ENCODE measurements around the gene C1QTNF3. TPM values are rescaled to one million over a fixed set of nuclear protein-coding genes. Genes with fewer than 3 reads are reported as not detected.

The C1QTNF3 gene
- polyA plus RNA-seq, 1 experiment = 1.2 TPM

DNA sequence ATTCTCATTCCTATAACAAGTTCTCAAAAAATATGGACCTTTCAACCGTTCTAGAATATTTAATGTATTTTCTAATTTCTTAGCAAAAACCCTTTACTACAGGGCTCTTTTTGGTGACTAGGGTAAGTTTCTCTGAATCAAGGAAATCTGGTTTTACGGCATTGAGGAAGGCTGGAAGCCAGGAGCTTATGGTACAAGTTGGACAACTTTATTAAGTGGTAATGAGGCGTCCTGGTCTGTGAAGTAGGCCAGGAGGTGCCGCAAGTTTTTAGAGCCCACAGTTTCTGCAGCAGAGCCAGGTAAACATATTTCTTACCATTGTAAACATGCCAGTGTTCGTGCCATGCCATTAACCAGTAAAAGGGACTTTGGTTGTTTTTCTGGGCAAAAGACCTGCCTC, 14.6 kb upstream of the C1QTNF3 start:
- ChIA-PET CTCF (no interaction called here), POLR2A (no interaction called here)
- TF ChIP-seq, protein P1, sequence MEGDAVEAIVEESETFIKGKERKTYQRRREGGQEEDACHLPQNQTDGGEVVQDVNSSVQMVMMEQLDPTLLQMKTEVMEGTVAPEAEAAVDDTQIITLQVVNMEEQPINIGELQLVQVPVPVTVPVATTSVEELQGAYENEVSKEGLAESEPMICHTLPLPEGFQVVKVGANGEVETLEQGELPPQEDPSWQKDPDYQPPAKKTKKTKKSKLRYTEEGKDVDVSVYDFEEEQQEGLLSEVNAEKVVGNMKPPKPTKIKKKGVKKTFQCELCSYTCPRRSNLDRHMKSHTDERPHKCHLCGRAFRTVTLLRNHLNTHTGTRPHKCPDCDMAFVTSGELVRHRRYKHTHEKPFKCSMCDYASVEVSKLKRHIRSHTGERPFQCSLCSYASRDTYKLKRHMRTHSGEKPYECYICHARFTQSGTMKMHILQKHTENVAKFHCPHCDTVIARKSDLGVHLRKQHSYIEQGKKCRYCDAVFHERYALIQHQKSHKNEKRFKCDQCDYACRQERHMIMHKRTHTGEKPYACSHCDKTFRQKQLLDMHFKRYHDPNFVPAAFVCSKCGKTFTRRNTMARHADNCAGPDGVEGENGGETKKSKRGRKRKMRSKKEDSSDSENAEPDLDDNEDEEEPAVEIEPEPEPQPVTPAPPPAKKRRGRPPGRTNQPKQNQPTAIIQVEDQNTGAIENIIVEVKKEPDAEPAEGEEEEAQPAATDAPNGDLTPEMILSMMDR (IDR thresholded peaks at IDR 0.05; ENCODE audit: low read depth, low read length) = no peak
- Histone ChIP-seq H3K9me3 (ENCODE audit: control insufficient read depth, insufficient read depth, low read length) (no peaks in the 10 kb centered on the region; the same call in 1 of the 2 replicates), H3K4me3 (ENCODE audit: low read depth, low read length) (no peak overlapping the region), H3K27ac (ENCODE audit: low read depth, low read length) (no peak overlapping the region), H3K27me3 (ENCODE audit: control insufficient read depth, insufficient read depth, low read length) (no peaks in the 10 kb centered on the region)
- DNase-seq (ENCODE audit: low read depth, low spot score) = no peak

DNA sequence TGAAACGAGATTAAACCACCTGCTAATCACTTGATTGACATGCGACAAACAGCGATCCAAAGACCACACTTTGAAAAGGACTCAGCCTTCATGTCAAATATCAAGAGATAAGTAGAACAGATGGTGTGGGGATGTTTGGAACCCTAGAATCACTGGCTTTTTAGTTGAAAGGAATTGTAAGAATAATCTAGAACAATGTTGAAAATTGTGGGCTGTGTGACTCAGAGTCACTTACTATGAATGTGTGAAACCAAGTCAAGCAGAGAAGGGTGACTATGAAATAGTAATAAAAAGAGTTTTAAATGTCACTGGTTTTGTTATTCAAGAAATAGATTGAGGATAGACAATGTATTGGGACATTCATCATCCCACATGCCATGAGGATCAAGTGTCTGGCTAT, 14.1 kb upstream of the C1QTNF3 start:
- no peak overlapping the region for H3K4me3 ChIP-seq (ENCODE audit: low read depth, low read length)
- H3K9me3 ChIP-seq (ENCODE audit: control insufficient read depth, insufficient read depth, low read length) = no peaks in the 10 kb centered on the region; the same call in 1 of the 2 replicates
- TF ChIP-seq, protein P1 (IDR thresholded peaks at IDR 0.05; ENCODE audit: low read depth, low read length) = no peak
- ChIA-PET POLR2A (no interaction called here), CTCF (no interaction called here)
- DNase-seq (ENCODE audit: low read depth, low spot score) = no peak
- H3K27me3 ChIP-seq (ENCODE audit: control insufficient read depth, insufficient read depth, low read length) = no peaks in the 10 kb centered on the region
- H3K27ac ChIP-seq (ENCODE audit: low read depth, low read length) = no peak overlapping the region

DNA sequence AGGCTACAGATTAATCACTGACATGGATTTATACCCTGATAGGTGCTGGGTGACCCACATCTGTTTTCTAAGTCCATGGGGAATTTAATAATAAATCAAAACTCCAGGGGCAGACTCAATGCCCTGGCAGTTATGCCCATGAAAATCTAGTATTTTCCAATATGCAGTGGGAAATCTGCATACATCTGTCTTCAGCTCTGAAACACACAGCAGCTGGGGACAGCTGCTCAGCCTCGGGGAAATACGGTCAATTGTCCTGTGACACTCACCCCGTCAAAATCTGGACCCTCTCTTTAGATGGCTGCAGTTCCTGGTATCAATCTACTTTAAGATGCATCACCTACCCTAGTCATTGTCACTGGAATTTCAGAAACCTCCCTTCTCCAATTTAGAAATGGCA, 12.7 kb upstream of the C1QTNF3 start:
- H3K4me3 ChIP-seq (ENCODE audit: low read depth, low read length) = no peak overlapping the region
- no peaks in the 10 kb centered on the region for H3K9me3 ChIP-seq (ENCODE audit: control insufficient read depth, insufficient read depth, low read length)
- POLR2A ChIA-PET = no interaction called here
- TF ChIP-seq, protein P1 (IDR thresholded peaks at IDR 0.05; ENCODE audit: low read depth, low read length) = no peak
- no peak overlapping the region for H3K27ac ChIP-seq (ENCODE audit: low read depth, low read length)
- CTCF ChIA-PET = no interaction called here
- DNase-seq (ENCODE audit: low read depth, low spot score) = no peak
- H3K27me3 ChIP-seq (ENCODE audit: control insufficient read depth, insufficient read depth, low read length) = no peaks in the 10 kb centered on the region

DNA sequence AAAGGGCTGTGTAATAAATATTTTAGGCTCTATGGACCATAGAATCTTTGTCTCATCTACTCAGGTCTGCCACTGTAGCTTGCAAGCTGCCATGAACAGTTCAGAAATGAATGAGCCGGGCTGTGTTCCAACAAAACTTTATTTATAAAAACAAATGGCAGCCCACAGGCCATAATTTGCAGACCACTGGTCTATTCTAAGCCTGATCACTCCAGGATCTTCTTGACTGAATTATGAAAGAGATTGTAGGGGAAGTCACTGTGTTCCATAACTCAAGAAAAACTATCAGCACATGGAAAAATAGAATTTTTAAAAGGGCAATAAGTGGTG, 11.4 kb upstream of the C1QTNF3 start:
- no peak overlapping the region for H3K4me3 ChIP-seq (ENCODE audit: low read depth, low read length)
- TF ChIP-seq, protein P1 (IDR thresholded peaks at IDR 0.05; ENCODE audit: low read depth, low read length) = no peak
- H3K9me3 ChIP-seq (ENCODE audit: control insufficient read depth, insufficient read depth, low read length) = no peaks in the 10 kb centered on the region
- DNase-seq (ENCODE audit: low read depth, low spot score) = no peak
- CTCF ChIA-PET = interaction anchor here (1.4 kb wide), 1 partner anchor 57 kb away, joined by 3 read pairs; no protein-coding TSS in a partner anchor
- no peak overlapping the region for H3K27ac ChIP-seq (ENCODE audit: low read depth, low read length)
- POLR2A ChIA-PET = no interaction called here
- no peaks in the 10 kb centered on the region for H3K27me3 ChIP-seq (ENCODE audit: control insufficient read depth, insufficient read depth, low read length)

DNA sequence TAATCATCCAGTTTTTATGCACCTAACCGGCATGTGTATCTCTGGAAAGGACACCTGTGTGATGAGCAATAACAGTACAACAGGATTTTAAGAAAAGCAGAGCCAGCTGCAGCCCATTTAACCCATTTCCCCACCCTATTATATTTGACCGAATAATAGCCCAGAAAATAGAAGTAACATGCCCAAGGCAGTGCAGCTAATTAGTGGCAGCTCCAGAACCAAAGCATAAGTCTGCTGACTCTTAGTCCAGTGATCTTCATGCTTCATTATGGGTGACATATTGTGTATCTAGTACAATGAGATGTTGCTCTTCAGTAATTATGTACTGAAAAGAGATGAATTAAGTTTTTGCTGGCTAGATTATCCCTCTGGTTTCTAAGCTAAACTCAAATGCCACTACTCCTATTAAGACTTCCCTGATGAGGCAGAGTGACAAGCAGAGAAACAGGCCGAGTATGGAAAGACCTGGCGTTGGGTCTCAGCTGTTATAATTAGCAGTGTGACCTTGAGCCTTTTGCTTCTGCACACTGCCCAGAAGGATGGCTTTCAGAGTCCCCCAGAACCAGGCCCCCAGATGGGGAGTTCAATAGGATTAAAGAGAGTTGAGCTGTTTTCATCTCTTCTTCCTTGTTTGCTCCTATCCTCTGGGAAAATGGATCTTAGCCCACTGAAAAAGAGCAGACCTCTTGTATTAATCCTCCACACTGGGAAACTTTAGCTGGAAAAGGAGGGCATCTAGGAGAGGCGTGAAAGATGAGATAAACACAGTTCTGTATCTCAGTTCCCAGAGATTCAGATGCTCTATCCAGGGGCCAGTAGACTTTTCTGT, 10.8 kb upstream of the C1QTNF3 start:
- Histone ChIP-seq H3K9me3 (ENCODE audit: control insufficient read depth, insufficient read depth, low read length) (no peaks in the 10 kb centered on the region), H3K4me3 (ENCODE audit: low read depth, low read length) (no peak overlapping the region), H3K27me3 (ENCODE audit: control insufficient read depth, insufficient read depth, low read length) (no peaks in the 10 kb centered on the region), H3K27ac (ENCODE audit: low read depth, low read length) (no peak overlapping the region)
- ChIA-PET POLR2A (no interaction called here), CTCF (interaction anchor here (1.4 kb wide), 1 partner anchor 57 kb away, joined by 3 read pairs; no protein-coding TSS in a partner anchor)
- DNase-seq (ENCODE audit: low read depth, low spot score) = no peak
- TF ChIP-seq, protein P1 (IDR thresholded peaks at IDR 0.05; ENCODE audit: low read depth, low read length) = no peak
